HG03060 (cell line): ENCODE data around the gene SIRPD.
"Not testable (repeated sequence)": the region's sequence is repeated elsewhere in the genome, so short reads cannot be mapped to it uniquely, and the experiment has no call there.

Experiments used
- ATAC-seq: cut with Tn5 transposase; IDR thresholded peaks from one replicate; pipeline ENCODE4 v1.9.1; 2021; ENCODE audit warnings: low read depth, moderate number of reproducible peaks; ENCODE audit not compliant: unreplicated experiment

The SIRPD gene

GRCh38 chr20:1499528-1500420 is 57.7 kb downstream of the SIRPD start:
- no peak for ATAC-seq

GRCh38 chr20:1497371-1497770 is 60.1 kb downstream of the SIRPD start:
- not testable (repeated sequence) for ATAC-seq

- no peak for ATAC-seq
Observed at GRCh38 chr20:1496930-1497329, 60.6 kb downstream of the SIRPD start.

- no peak for ATAC-seq
Observed at GRCh38 chr20:1494436-1494835, 63.1 kb downstream of the SIRPD start.

GRCh38 chr20:1493536-1493935 is 64.0 kb downstream of the SIRPD start:
- no peak for ATAC-seq

- ATAC-seq, result no peak
Observed at GRCh38 chr20:1491860-1492642, 65.5 kb downstream of the SIRPD start.

GRCh38 chr20:1491281-1491840 is 66.1 kb downstream of the SIRPD start, which contains the start of gene SIRPB2:
Gene SIRPB2, minus strand, starts transcription at chr20:1491420. Its CDS starts 61 bp downstream, at chr20:1491359.
- no peak for ATAC-seq

GRCh38 chr20:1490643-1491195 is 66.8 kb downstream of the SIRPD start:
- no peak for ATAC-seq

GRCh38 chr20:1489764-1490436 is 67.6 kb downstream of the SIRPD start:
- ATAC-seq, result no peak

- ATAC-seq, result no peak
Observed at GRCh38 chr20:1489325-1489724, 68.2 kb downstream of the SIRPD start.

- no peak for ATAC-seq
Observed at GRCh38 chr20:1486566-1486965, 70.9 kb downstream of the SIRPD start.

GRCh38 chr20:1484438-1485116 is 72.9 kb downstream of the SIRPD start:
- no peak for ATAC-seq
